LHCN-M2 (cell line): ENCODE data around the gene UGDH. TPM values are rescaled to one million over a fixed set of nuclear protein-coding genes. Genes with fewer than 3 reads are reported as not detected.
"Not testable (repeated sequence)": the region's sequence is repeated elsewhere in the genome, so short reads cannot be mapped to it uniquely, and the experiment has no call there.

Source experiments
- DNase-seq: peaks from one replicate; pipeline ENCODE4 v3.0.0-alpha.2; 2012; ENCODE audit warnings: low read depth
- total RNA-seq: library from RNA; depleted of rRNA; stranded (reverse); fragments of >200 nt; gene quantifications from 2 replicates; pipeline ENCODE4 v1.2.3, GENCODE V29; 2014

Gene UGDH
- total RNA-seq, 1 experiment from 2014 or later: 114 TPM

DNA sequence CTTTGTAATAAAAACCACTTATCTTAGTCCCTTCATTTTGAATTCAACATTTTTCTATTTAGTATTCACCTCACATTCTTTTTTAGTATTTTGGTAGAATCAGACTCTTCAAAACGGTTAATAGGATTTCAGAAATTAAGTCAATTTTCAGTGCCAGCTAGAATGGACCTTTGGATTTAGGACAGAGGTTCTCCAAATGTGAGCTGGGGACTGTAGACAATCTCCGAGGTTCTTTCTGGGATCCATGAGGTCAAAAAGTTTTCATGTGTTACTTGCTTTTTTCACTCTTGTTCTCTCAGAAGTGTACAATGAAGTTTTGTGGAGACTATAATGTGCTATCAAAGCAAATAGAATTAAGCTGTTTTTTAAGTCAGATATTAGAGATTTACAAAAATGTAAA lies 2.3 kb upstream of the UGDH start:
- no peak for DNase-seq

GRCh38 chr4:39528061-39528465 lies 824 bp upstream of the UGDH start:
- peak; percentile 90 for DNase-seq

DNA sequence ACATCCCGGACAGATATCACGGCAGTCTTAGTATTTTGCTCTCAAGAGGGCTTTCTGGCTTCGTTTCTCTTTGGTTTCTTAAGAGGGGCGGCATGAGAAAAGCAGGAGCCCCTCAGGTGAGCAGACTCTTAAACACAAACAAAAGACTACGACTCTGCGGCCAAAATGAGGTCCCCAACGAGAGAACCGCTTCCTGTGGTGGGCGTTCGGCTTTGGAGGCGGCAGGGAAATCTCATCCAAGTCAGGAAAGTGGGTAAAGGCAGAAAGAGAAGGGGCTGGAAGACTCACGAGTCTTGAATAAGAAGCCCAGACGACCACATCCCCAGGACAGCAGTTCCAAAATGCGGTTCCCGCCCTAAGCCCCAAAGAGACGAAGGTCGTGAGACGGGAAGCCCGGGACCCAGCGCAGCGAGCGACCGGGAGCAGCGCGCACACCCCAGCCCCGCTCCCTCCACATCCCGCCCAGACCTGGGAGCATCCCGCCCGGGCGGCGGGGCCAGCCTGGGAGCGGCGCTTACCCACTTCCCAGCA lies 409 bp downstream of the UGDH start:
- DNase-seq: no peak

GRCh38 chr4:39525822-39526690 lies 1.2 kb downstream of the UGDH start:
- DNase-seq: no peak

- no peak for DNase-seq
Measured at GRCh38 chr4:39524161-39524957, 2.9 kb downstream of the UGDH start.

DNA sequence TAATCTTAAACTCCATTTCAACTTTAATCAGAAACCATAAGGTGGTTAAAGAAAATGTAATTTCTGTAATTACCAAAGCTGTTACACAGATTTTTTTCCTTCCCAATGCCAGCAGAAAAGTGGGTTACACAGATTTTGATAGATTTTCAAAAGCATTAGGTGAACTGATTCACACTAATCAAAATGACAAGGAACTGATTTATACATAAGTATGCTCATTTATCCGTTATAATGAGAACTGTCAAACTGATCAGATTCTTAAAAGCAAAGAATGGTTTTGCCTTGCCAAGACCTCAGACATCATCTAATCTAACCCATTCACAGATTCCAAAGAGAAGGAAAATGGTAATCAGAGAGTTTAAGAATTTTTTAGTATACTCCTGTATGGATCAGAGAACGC lies 5.2 kb downstream of the UGDH start:
- no peak for DNase-seq

- DNase-seq: peak; percentile 38
Measured at GRCh38 chr4:39521253-39521919, 5.9 kb downstream of the UGDH start.

DNA sequence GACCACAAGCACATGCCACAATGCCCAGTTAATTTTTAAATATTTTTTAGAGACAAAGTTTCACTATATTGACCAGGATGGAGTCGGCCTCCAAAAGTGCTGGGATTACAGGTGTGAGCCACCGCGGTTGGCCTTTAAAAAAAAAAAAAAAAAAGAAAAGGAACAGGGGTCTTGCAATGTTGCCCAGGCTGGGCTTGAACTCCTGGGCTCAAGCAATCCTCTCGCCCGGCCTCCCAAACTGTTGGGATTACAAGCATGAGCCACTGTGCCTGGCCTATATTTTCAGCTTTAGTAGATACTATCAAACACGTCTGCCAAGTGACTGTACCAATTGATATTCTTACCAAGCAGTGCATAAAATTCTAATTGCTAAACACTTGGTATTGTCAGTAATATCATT lies 8.8 kb downstream of the UGDH start:
- no peak for DNase-seq

DNA sequence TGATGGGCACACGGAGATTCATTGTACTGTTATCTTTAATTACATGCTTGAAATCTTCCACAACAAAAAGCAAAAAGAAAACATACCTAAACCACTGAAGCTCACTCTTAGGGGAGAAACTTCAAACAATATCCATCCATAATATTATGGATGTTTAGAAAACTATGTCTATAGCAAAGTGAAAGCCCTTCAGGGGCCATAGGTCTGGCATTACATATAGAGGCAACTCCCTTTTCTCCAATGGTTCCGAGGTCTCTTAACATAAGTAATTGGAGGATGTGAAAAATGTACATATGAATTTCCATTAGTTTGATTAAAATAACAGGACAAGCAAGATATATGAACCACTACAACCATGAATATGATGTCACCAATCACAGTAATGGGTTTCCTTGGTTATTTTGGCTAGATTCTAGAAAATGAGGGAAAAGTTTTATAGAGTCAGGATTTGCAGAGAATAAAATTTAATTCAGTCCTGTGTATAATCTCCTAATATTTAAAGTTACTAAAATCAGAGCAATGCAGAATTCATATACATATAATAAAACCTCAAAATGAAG lies 10.8 kb downstream of the UGDH start:
- DNase-seq: no peak

- not testable (repeated sequence) for DNase-seq
Measured at GRCh38 chr4:39515669-39516401, 11.4 kb downstream of the UGDH start.

DNA sequence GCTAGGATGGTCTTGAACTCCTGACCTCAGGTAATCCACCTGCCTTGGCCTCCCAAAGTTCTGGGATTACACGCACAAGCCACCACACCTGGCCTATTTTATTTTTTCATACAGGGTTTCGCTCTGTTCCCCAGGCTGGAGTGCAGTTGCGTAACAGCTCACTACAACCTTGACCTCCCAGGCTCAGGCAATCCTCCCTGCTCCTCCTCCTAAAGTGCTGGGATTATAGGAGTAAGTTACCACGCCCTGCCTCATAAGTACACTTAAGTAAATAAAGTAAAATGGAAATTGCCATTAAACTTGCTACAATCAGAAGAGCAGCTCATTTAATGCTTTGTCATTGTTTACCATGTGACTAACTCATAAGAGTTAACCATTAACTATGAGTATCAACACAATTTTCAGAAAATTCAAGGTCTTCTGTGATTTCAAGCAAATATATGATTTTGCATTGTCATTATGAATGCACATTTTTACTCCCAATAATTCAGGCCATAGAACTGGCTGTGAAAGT lies 12.3 kb downstream of the UGDH start:
- peak; percentile 46 for DNase-seq

DNA sequence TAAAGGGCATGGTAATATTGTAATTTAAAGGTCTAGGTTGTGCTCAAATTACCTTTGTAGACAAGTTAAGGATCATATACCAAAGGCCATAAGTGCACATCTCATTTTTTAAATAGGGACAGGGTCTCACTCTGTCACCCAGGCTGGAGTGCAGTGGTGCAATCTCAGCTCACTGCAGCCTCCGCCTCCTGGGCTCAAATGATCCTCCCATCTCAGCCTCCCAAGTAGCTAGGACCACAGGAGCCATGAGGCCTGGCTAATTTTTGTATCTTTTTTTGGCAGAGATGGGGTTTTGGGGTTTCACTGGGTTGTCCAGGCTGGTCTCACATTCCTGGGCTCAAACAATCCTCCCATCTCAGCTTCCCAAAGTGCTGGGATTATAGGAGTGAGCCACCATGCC lies 13.0 kb downstream of the UGDH start:
- DNase-seq: not testable (repeated sequence)

GRCh38 chr4:39510348-39510929 lies 16.8 kb downstream of the UGDH start:
- DNase-seq: no peak

GRCh38 chr4:39505581-39505980 lies 21.7 kb downstream of the UGDH start:
- no peak for DNase-seq

DNA sequence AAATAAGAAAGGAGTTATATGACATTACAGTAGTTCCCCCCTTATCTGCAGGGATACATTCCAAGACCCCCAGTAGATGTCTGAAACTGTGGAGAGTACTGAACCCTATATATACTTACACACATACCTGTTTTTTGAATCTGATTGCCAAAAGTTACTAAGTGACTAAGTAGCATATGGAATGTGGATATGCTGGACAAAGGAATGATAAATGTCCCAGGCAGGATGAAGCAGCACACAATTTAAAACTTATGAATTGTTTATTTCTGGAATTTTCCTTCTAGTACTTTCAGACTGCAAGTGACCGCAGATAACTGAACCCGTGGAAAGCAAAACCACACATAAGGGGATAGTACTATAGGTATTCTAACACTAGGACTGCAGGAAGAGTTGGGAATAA lies 22.7 kb downstream of the UGDH start:
- DNase-seq: no peak

- DNase-seq: peak; percentile 14
Measured at GRCh38 chr4:39502664-39503035, 24.6 kb downstream of the UGDH start.

GRCh38 chr4:39502019-39502663 lies 25.1 kb downstream of the UGDH start:
- peak; percentile 85 for DNase-seq

DNA sequence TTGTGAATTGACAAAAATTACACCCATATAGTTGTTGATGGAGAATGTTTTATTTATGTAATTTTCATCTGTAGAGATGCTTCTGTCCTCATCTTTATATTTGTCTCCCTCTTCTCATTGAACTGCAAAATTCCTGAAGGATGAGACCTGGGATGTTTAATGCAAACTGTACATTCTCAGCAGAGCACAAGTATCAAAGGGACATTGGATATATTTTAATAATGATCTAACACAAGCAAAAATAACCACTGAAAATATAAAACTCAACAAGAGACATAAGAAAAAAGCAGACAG lies 28.6 kb downstream of the UGDH start:
- DNase-seq: no peak

GRCh38 chr4:39497909-39498726 lies 29.1 kb downstream of the UGDH start:
- no peak for DNase-seq
